GM19193 (cell line): ENCODE data around the gene MXI1.
A peak's percentile ranks its signal among the peaks of the same experiment; 100 is the strongest.

Experiments
- POLR2A ChIP-seq: IDR thresholded peaks from 4 replicates; pipeline ENCODE4 v1.6.1; 2011; ENCODE audit not compliant: insufficient read depth, insufficient read length; ENCODE audit errors: extremely low read depth

Gene MXI1

DNA sequence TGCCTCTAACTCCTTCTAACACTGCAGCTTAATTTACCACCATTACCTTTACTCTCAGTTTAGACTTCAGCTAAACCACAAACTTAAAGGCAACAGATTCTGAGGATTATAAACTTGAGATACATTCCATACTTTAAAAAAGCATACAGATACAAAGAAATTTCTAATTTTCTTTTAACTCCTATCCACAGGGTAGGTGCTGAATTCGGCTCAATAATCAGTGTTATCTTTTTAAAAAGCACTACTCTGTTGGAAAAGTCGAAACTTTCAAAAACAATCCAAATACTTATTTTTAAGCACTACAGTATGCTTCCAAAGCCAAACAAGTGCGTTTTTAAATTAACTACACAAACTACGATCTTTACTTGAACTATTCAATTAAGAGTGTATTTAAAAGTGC lies 96.3 kb downstream of the MXI1 start:
- no peak for TF ChIP-seq POLR2A

DNA sequence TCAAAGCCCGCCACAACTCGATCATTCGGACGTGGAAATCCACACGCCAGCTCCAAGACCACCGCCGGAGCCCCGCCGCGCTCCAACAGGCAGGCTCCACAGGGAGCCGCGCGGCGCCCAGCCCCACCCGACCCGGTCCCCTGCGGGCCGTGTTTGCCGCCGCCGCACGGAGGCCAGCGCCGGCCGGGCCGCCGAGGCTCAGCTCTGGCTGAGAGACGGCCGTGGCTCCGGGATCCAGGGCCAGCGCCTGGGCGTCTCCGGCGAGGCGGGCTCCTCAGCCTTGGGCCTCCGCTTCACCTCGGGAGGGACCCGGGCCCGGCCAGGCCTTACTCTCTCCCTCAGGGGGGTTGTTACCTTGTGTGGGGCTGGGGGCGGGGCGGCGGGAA lies 97.0 kb downstream of the MXI1 start:
- TF ChIP-seq POLR2A: no peak

DNA sequence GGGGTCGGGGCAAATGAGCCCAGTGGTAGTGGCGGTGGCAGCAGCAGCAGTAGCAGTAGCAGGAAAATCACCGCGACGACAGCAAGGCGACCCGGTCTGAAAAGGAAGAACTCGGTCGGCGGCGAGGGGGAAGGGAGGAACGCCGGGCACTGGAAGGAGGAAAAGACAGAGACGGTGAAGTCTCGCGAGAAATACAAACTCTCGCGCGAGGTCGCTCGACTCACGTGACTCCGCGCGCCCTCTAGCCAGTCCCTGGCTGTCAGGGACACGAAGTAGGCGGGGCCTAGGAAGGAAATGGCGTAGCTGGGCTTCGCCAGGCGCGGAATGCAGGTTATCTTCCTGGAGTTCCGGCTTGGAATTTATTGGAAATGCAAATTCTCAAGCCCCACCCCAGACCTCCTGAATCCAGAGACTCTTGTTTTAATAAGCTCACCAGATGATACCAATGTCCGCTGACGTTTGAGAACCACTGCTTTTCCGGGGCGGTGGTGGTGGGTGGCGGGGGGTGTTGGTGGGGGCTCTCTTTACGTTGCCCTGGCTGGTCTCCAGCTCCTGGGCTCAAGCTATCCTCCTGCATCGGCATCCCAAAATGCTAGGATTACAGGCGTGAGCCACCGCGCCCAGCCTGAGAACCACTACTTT lies 97.5 kb downstream of the MXI1 start, which contains the start of gene SMNDC1:
SMNDC1 (minus strand) TSS at position 141 of the 642 bp plus-strand sequence. CDS start 1,333 bp downstream, outside the sequence.
- peak; percentile 92 for TF ChIP-seq POLR2A

DNA sequence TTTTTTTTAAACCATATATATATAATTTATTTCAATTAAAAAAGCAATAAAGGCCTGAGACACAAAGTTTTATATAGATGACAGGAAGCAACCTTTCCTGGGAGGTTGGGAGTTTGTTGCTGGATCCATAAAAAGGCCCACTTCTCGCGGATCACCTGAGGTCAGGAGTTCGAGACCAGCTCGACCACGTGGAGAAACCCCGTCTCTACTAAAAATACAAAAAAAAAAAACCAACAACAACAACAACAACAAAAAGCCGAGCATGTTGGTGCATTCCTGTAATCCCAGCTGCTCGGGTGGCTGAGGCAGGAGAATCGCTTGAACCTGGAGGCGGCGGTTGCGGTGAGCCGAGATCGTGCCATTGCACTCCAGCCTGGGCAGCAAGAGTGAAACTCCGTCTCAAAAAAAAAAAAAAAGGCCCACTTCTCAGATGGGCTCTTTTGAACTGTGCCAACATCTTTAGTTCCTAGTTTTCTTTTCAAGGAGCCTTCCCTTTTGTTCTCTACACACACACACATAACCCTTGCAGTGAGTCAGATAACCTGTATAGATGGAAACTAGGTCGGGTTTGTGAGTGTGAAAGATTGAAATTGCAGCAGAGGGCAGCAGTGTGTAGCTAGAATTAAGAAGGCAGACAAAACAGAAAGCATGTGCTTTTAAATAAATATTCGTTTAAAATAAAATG lies 98.5 kb downstream of the MXI1 start:
- no peak for TF ChIP-seq POLR2A

DNA sequence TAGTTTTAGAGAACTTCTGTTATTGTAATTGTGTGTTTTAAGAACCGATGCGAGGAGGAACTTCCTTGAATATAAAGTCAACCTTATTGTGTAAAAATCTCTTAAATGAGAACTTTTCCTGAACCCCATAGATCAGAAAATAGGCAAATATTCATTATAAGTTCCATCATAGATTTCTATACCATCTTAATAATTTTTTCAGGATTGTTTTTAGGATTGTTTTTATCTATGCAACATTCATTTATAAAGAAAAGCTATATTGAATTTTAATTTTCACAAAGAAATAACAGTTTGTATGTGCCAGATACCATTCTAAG lies 99.0 kb downstream of the MXI1 start:
- no peak for TF ChIP-seq POLR2A

DNA sequence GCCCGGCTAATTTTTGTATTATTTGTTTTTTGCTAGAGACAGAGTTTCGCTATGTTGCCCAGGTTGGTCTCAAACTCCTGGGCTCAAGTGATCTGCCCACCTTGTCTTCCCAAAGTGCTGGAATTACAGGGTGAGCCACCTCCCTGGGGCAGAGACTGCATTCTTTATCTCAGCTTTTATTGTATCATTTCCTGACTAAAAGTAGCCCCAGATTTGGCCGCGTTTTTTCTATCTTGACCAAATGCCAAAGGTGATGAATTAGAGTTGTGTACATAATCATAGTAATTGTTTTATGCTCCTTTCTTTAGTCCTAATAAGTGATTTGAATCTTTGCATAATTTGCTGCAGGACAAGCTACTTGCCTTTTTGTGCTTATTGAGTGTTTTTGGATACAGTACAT lies 100.4 kb downstream of the MXI1 start:
- no peak for TF ChIP-seq POLR2A

DNA sequence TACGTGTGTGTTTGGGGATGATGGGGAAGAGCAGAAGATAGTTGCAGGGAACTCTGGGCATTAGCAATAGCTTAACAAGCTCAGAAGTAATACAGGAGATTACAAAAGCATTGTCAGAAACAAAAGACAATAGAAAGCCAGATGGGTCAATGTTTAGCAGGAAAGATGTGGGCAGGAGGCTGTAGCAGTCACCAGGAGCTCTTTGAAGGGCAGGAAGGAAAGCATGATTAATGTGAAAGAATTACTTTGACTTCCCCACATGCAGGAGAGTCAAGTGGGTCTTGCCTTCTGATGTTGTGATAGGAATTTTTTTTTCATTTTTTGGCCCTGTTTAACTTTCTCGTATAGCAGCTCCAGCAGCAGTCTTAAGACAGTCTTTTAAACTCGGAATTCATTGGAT lies 103.3 kb downstream of the MXI1 start:
- no peak for TF ChIP-seq POLR2A

DNA sequence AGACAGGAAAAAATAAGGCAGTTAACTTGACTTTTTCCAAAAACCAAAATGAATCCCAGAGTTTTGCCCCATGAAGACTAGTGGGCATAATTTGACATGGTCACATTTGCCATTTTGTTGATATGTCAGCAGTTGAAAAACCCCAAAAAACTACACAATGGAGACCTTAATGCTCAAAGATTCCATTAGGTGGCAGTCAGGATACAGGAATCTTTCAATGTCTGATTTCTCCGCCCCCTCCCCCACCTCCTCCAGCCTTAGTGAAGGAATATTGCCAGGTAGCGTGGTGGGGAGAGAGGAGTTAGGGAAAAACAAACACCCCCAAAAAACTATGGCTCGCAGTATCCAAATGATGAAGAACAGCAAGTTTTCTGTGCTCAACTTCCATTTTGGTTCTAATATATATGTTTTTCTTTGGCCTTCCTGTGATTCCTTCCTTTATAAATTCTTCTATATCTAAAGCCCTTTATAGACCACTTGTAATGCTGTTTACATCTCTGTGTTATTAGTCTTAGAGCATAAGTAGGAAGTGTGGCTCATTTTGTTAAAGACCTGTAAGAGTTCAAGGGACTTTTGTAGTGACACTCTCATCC lies 104.0 kb downstream of the MXI1 start:
- no peak for TF ChIP-seq POLR2A

DNA sequence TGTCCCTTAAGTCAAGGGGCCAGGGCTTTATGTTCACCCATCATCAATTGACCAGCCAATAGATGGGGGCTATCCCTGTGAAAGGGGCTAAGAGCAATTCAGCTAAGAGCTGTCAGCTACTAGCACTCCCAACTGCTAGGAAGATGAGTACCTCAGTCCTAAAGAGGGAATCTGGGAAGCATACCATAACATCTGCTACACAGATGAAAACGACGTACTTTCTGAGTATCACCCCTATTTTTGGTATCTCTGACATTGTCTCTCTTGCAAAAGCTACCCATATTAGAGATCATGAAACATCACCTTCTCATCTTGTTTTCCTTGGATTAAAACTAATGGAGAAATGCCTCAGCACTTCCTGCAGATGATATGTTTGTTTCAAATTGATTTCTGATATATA lies 104.8 kb downstream of the MXI1 start:
- TF ChIP-seq POLR2A: no peak

DNA sequence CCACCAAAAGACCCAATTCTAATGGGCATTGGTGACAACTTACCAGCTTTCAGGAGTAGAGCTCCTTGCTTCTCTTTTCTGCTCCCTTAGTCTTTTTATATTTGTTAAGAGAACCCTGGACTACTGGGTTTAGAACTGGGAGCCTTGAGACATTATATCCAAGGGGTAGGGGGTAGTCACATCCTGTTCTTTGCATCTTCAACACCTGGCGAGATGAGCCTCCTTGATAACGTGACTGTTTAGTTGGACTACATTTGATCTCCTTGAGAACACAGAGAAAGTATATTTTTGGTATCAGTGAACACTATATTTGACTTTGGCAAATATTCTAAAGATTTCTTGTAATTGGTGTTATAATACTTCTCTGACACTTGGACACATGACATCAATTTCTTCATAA lies 106.3 kb downstream of the MXI1 start:
- TF ChIP-seq POLR2A: no peak

DNA sequence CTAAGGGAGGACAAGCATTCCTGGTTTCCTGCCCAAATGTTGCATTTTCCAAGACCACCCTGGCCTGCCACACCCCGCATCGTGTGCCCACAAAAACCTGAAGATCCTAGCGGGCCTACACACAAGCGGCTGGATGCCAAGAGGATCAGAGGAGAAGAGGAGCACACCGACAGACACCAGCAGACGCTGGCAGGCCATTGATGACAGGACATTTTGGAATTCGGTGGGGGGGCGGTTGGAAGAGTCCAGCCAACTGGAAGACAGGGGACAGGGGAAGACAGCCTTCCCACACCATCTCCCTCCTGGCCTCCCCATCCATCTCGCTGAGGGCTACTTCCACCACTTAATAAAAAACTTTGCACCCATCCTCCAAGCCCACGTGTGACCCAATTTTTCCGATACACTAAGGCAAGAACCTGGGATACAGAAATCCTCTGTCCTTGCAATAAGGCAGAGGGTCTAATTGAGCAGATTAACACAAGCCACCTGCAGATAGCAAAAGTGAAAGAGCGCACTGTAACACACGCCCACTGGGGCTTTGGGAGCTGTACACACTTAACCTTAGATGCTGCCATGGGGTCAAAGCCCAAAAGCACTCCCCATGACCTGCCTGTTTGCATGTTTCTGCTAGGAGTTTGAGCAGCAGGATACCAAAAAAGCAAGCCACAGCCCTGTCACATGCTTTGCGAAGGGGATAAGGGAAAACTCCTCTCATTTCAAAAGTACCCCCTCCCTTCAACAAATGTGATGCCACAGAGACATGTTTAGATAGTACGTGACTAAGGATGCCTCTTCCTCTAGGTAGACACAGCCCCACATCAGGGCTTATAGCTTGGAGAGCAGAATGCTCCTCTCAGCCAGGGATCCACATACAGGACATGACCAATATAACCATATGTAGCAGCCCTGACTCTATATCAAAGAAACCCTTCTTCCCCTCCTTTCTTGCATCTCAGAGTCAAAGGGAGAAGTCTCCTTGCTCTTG lies 110.8 kb downstream of the MXI1 start:
- TF ChIP-seq POLR2A: no peak

DNA sequence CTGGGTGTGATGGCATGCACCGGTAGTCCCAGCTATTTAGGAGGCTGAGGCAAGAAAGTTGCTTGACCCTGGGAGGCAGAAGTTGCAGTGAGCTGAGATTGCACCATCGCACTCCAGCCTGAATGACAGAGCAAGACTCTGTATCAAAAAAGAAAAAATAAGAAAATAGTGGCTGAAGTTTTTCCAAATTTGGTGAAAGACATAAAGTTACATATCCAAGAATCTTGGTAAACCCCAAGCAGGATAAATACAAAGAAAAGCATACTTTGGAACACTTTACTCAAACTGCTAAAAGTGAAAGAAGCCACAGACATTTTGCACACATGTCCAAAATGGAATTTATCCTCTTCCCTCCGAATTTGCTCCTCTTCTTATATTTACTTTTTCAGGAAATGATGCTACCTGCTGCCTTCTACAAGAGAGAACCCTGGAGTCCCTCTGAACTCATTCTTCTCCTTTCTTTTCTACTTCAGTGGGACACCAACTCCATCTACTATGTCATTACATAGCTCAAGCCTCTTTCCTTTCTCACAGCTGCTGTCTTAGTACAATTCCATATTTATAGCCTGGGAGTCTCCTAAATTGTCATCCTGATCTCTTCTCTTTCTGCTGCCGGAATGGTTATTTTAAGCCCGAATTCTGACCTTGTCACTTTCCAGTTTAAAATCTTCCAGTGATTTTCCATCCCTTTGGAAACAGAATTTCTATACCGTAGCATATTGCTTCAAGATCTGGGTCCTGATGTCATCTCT lies 114.6 kb downstream of the MXI1 start:
- TF ChIP-seq POLR2A: no peak

DNA sequence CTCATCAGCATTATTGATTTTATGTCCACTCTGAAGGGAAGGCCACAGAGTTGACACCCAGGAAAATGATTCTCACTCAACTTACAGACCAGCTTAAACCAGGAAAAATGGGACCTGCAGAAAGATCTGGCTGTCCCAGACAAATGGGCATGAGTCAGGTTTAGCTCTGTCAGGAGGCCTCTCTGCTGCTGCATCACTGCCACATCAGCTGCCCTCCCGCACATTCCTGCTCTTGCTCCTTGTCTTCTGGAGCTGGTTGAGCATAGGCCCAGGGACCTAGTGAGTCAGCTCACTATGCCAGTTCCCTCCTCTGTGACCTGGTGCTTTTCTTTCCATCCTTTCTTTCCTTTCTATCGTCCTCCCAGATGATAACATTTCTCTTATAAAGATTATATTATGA lies 116.1 kb downstream of the MXI1 start:
- TF ChIP-seq POLR2A: no peak

DNA sequence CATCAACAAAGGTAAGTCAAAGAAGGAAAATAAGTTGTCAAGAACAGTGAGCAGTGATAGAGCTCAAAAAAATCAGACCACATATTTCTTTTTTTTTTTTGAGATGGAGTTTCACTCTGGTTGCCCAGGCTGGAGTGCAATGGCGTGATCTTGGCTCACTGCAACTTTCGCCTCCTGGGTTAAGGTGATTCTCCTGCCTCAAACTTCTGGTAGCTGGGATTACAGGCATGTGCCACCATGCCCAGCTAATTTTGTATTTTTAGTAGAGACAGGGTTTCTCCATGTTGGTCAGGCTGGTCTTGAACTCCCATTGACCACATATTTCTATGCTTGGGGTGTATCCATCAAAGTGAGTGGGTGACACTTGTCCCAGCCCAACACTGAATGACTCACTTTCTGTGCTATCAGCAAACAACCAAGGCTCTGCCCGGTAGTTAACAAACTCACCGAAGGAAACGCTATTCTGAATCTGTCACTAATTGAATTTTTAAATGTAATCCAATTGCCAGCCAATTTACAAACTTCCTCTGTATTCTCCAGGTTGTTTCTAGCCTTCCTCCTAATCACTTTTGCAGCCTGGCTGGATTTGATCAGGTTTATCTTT lies 116.9 kb downstream of the MXI1 start:
- no peak for TF ChIP-seq POLR2A
